OCI-M1 (cell line): Measurements from ENCODE around the gene SNX14.
A peak's percentile ranks its signal among the peaks of the same experiment; 100 is the strongest.

Experiments used
- DNase-seq: peaks from one replicate; lab custom pipeline; 2025; lab: John Stamatoyannopoulos, UW

SNX14 gene

GRCh38 chr6:85464722-85465150 lies 128.9 kb downstream of the SNX14 start:
- no peak for DNase-seq

- DNase-seq: peak; percentile 38
Measured at GRCh38 chr6:85464260-85464644, 129.4 kb downstream of the SNX14 start.

- no peak for DNase-seq
Measured at GRCh38 chr6:85463621-85464259, 129.9 kb downstream of the SNX14 start.

- no peak for DNase-seq
Measured at GRCh38 chr6:85462673-85463072, 131.0 kb downstream of the SNX14 start.

GRCh38 chr6:85461798-85462170 lies 131.9 kb downstream of the SNX14 start:
- DNase-seq: no peak

GRCh38 chr6:85460921-85461797 lies 132.5 kb downstream of the SNX14 start:
- no peak for DNase-seq

- no peak for DNase-seq
Measured at GRCh38 chr6:85460154-85460920, 133.3 kb downstream of the SNX14 start.

GRCh38 chr6:85459224-85459901 lies 134.3 kb downstream of the SNX14 start:
- no peak for DNase-seq

- DNase-seq: no peak
Measured at GRCh38 chr6:85458782-85459181, 134.9 kb downstream of the SNX14 start.

GRCh38 chr6:85458184-85458583 lies 135.5 kb downstream of the SNX14 start:
- DNase-seq: peak; percentile 49

GRCh38 chr6:85456782-85457181 lies 136.9 kb downstream of the SNX14 start:
- no peak for DNase-seq
